ENCODE measurements around the gene ITIH3. TPM values are rescaled to one million over a fixed set of nuclear protein-coding genes. Genes with fewer than 3 reads are reported as not detected.

The ITIH3 gene
- total and polyA plus RNA-seq, 10 of the 15 experiments (the other 5 are each of a cell fraction or from before 2014, with no cell fraction given): 0.07 to 0.17 (median 0.15) TPM; not detected in 7

DNA sequence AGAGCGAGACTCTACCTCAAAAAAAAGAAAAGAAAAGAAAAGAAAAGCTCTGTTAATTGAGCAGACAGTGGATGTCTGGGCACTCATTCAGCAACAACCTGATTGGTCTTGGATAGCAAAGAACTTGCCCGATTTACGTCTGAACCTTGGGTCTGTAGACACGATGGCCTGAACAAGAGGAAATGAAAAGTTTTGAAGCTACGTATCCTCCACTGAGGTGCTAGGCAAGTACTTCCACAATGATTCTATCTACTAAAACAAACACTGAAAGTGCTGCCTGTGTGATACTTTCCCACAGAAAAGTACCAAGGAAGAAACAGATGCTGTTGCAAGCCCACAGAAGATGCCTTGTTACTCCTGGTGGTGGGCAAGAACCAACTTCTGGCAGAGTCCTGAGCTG lies 62.1 kb downstream of the ITIH3 start (continued):
- no peak for TF ChIP-seq YBX1 (IDR thresholded peaks at IDR 0.05)
- no peak for TF ChIP-seq BHLHE40 (IDR thresholded peaks at IDR 0.05; ENCODE audit: borderline replicate concordance in 1 of 2, low read depth in 2 of 2, low read length in 1 of 2)

DNA sequence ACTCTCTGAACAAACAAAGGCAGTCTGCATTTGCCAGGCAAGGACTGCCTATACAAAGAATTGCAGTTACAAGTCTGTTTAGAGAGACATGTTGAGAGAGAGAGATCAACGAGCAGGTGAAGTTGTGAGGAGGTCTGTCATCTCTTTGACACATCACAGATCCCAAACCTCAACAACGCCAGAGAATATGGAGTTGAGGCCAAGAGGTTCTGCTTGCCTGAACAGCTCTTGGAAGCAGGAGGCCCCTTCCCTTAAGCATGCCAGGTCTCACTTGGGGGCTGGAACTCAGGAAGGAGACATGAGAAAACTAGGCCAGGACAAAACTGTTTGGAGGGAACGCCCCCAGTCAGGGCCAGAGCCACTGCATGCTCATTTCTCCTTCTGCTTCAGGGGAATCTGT lies 62.5 kb downstream of the ITIH3 start:
- no peak for ATAC-seq
- Histone ChIP-seq H3K27me3 (replicated peaks in 1 of 2; ENCODE audit: control insufficient read depth in 2 of 2, insufficient read depth in 2 of 2, low read length in 1 of 2) (no peaks in the 10 kb centered on the region), H3K27ac (ENCODE audit: control insufficient read depth, insufficient read depth) (no peak overlapping the region), H3K4me2 (ENCODE audit: control insufficient read depth, insufficient read depth) (no peak overlapping the region), H3K36me3 (ENCODE audit: control insufficient read depth in 2 of 2, insufficient read depth in 2 of 2, low read length in 1 of 2) (peaks cover 2 to 6% of the 10 kb centered on the region in 2 experiments; a peak in 2 of 4 replicates), H3K79me2 (ENCODE audit: control insufficient read depth, insufficient read depth, low read length) (no peaks in the 10 kb centered on the region), H2AFZ (ENCODE audit: control insufficient read depth, low read depth, low read length) (no peak overlapping the region), H3K4me1 (ENCODE audit: control insufficient read depth, insufficient read depth, low read length) (no peaks in the 10 kb centered on the region; the same call in 1 of the 2 replicates), H3K9me3 (replicated peaks; ENCODE audit: control insufficient read depth, insufficient read depth, low read length) (no peaks in the 10 kb centered on the region), H3K9ac (ENCODE audit: control insufficient read depth, insufficient read depth, low read length) (no peak overlapping the region), H3K4me3 (no peak overlapping the region), H4K20me1 (ENCODE audit: control insufficient read depth, insufficient read depth) (no peaks in the 10 kb centered on the region)
- TF ChIP-seq TCF3 (IDR thresholded peaks at IDR 0.05; ENCODE audit: borderline replicate concordance, insufficient read depth, low read depth, low read length): no peak
- TF ChIP-seq FOXM1 (IDR thresholded peaks at IDR 0.05; ENCODE audit: low read depth, low read length): no peak
- TF ChIP-seq, protein P1, sequence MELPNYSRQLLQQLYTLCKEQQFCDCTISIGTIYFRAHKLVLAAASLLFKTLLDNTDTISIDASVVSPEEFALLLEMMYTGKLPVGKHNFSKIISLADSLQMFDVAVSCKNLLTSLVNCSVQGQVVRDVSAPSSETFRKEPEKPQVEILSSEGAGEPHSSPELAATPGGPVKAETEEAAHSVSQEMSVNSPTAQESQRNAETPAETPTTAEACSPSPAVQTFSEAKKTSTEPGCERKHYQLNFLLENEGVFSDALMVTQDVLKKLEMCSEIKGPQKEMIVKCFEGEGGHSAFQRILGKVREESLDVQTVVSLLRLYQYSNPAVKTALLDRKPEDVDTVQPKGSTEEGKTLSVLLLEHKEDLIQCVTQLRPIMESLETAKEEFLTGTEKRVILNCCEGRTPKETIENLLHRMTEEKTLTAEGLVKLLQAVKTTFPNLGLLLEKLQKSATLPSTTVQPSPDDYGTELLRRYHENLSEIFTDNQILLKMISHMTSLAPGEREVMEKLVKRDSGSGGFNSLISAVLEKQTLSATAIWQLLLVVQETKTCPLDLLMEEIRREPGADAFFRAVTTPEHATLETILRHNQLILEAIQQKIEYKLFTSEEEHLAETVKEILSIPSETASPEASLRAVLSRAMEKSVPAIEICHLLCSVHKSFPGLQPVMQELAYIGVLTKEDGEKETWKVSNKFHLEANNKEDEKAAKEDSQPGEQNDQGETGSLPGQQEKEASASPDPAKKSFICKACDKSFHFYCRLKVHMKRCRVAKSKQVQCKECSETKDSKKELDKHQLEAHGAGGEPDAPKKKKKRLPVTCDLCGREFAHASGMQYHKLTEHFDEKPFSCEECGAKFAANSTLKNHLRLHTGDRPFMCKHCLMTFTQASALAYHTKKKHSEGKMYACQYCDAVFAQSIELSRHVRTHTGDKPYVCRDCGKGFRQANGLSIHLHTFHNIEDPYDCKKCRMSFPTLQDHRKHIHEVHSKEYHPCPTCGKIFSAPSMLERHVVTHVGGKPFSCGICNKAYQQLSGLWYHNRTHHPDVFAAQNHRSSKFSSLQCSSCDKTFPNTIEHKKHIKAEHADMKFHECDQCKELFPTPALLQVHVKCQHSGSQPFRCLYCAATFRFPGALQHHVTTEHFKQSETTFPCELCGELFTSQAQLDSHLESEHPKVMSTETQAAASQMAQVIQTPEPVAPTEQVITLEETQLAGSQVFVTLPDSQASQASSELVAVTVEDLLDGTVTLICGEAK (IDR thresholded peaks at IDR 0.05; ENCODE audit: borderline replicate concordance): no peak
- TF ChIP-seq CBFB (IDR thresholded peaks at IDR 0.05; ENCODE audit: low read depth): no peak
- TF ChIP-seq HDAC6 (IDR thresholded peaks at IDR 0.05; ENCODE audit: unreplicated experiment): no peak
- TF ChIP-seq IRF4 (IDR thresholded peaks at IDR 0.05; ENCODE audit: low read depth, low read length): no peak
- no peak for TF ChIP-seq BMI1 (IDR thresholded peaks at IDR 0.05; ENCODE audit: borderline replicate concordance)
- TF ChIP-seq CHD2 (IDR thresholded peaks at IDR 0.05; ENCODE audit: borderline replicate concordance, low read depth, low read length): no peak
- TF ChIP-seq, protein P2, sequence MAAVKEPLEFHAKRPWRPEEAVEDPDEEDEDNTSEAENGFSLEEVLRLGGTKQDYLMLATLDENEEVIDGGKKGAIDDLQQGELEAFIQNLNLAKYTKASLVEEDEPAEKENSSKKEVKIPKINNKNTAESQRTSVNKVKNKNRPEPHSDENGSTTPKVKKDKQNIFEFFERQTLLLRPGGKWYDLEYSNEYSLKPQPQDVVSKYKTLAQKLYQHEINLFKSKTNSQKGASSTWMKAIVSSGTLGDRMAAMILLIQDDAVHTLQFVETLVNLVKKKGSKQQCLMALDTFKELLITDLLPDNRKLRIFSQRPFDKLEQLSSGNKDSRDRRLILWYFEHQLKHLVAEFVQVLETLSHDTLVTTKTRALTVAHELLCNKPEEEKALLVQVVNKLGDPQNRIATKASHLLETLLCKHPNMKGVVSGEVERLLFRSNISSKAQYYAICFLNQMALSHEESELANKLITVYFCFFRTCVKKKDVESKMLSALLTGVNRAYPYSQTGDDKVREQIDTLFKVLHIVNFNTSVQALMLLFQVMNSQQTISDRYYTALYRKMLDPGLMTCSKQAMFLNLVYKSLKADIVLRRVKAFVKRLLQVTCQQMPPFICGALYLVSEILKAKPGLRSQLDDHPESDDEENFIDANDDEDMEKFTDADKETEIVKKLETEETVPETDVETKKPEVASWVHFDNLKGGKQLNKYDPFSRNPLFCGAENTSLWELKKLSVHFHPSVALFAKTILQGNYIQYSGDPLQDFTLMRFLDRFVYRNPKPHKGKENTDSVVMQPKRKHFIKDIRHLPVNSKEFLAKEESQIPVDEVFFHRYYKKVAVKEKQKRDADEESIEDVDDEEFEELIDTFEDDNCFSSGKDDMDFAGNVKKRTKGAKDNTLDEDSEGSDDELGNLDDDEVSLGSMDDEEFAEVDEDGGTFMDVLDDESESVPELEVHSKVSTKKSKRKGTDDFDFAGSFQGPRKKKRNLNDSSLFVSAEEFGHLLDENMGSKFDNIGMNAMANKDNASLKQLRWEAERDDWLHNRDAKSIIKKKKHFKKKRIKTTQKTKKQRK (IDR thresholded peaks at IDR 0.05; ENCODE audit: low read depth, low read length): no peak
- no peak for TF ChIP-seq ESRRA (IDR thresholded peaks at IDR 0.05; ENCODE audit: low read length)
- no peak for TF ChIP-seq NR2F1 (conservative IDR thresholded peaks at IDR 0.05)
- no peak for TF ChIP-seq HCFC1 (IDR thresholded peaks at IDR 0.05; ENCODE audit: low read length)
- TF ChIP-seq, protein P3, sequence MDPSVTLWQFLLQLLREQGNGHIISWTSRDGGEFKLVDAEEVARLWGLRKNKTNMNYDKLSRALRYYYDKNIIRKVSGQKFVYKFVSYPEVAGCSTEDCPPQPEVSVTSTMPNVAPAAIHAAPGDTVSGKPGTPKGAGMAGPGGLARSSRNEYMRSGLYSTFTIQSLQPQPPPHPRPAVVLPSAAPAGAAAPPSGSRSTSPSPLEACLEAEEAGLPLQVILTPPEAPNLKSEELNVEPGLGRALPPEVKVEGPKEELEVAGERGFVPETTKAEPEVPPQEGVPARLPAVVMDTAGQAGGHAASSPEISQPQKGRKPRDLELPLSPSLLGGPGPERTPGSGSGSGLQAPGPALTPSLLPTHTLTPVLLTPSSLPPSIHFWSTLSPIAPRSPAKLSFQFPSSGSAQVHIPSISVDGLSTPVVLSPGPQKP (IDR thresholded peaks at IDR 0.05; ENCODE audit: low read depth, low read length): no peak
- no peak for TF ChIP-seq SMAD5 (IDR thresholded peaks at IDR 0.05; ENCODE audit: low read depth)
- DNase-seq (ENCODE audit: low read depth, low spot score): no peak
- FAIRE-seq: no peak
- CTCF ChIA-PET: interaction anchor here (0.6 to 2.1 kb wide), 2 partner anchors 9 to 284 kb away, joined by 3 to 5 read pairs; no protein-coding TSS in a partner anchor
- POLR2A ChIA-PET: no interaction called here
- WGBS (ENCODE audit: insufficient coverage, insufficient replicate concordance, low lambda C conversion rate, missing lambda C conversion rate): 77% methylated on average over 3 of the region's 3 CpGs
- in situ Hi-C loops (cut with MboI): no loop called here
- BruUV-seq (replicated peaks): no TSS peak
- SMC1A ChIA-PET (ENCODE audit: uncharacterized antibody, unreplicated experiment): no interaction called here
- intact Hi-C loops (cut with micrococcal nuclease; ENCODE audit: unreplicated experiment): no loop called here
- RAD21 ChIA-PET (ENCODE audit: unreplicated experiment): no interaction called here
